Upper lobe of left lung (tissue), 6 donors: ENCODE data around the gene ACTR3C. TPM values are rescaled to one million over a fixed set of nuclear protein-coding genes. Genes with fewer than 3 reads are reported as not detected.
A peak's percentile ranks its signal among the peaks of the same experiment; 100 is the strongest.

Experiments used
- ATAC-seq, 2 donors: fragments of 200-7000 bp; cut with Tn5 transposase; one replicate each; pipeline ENCODE4 v1.9.1; 2022; ENCODE audit warnings: mild to moderate bottlenecking in 2 of 2, moderate library complexity in 2 of 2; ENCODE audit not compliant: low FRiP score in 2 of 2
- DNase-seq, 2 donors: peaks; one replicate each; pipeline ENCODE4 v3.0.0-alpha.2; 2019 to 2020
- H3K27ac ChIP-seq, 4 donors: fragments of 200-600 bp; sonication (generic); one replicate each; pipeline ENCODE4 v1.5.1; 2016 to 2019
- H3K27me3 ChIP-seq, 4 donors: fragments of 200-600 bp; sonication (generic); one replicate each; pipeline ENCODE4 v1.5.1; 2017 to 2019
- H3K36me3 ChIP-seq, 4 donors: fragments of 200-600 bp; sonication (generic); one replicate each; pipeline ENCODE4 v1.5.1; 2016 to 2019
- H3K4me1 ChIP-seq, 4 donors: fragments of 200-600 bp; sonication (generic); one replicate each; pipeline ENCODE4 v1.5.1; 2018 to 2019
- H3K4me3 ChIP-seq, 4 donors: fragments of 200-600 bp; sonication (generic); one replicate each; pipeline ENCODE4 v1.5.1; 2017 to 2019; ENCODE audit warnings: mild to moderate bottlenecking in 2 of 4, moderate library complexity in 1 of 4
- H3K9me3 ChIP-seq, 4 donors: fragments of 200-600 bp; sonication (generic); one replicate each; pipeline ENCODE4 v1.5.1; 2018 to 2019
- CTCF ChIP-seq, 6 experiments: fragments of 450-650 bp in 4 of 6; fragments of 200-600 bp in 2 of 6; sonication (generic) in 2 of 6; IDR thresholded peaks; one replicate each; pipeline ENCODE4 v1.5.1; 2016 to 2019; ENCODE audit warnings: antibody characterized with exemption in 6 of 6
- EP300 ChIP-seq, 4 donors: sonication (generic); formaldehyde crosslinking; IDR thresholded peaks; one replicate each; pipeline ENCODE4 v1.5.1; 2017; ENCODE audit warnings: antibody characterized with exemption in 4 of 4, control low read depth in 2 of 4
- POLR2A ChIP-seq, 4 donors: fragments of 450-650 bp; IDR thresholded peaks; one replicate each; pipeline ENCODE4 v1.5.1; 2016 to 2017; ENCODE audit warnings: antibody characterized with exemption in 4 of 4, mild to moderate bottlenecking in 2 of 4
- POLR2AphosphoS5 ChIP-seq, 2 donors: sonication (generic); formaldehyde crosslinking; IDR thresholded peaks; one replicate each; pipeline ENCODE4 v1.5.1; 2017; ENCODE audit warnings: antibody characterized with exemption in 2 of 2
- WGBS, 2 donors: methylation state at CpG; one replicate each; pipeline ENCODE4 v1.1.5; 2017 to 2018; 5-methylcytosine and 5-hydroxymethylcytosine counted together
- total RNA-seq, 6 donors: library from RNA; depleted of rRNA in 4 of 6; stranded (reverse); fragments of >200 nt in 4 of 6; gene quantifications; one replicate each; pipeline versions ENCODE4 v1.1.0 to v1.2.1, GENCODE V29; 2016 to 2021
- donor health status: DM: no; HTN: no; CAD: no; lungs with moderate emphysema.
- donor health status: DM: no; HTN: yes; CAD: no; lungs with severe emphysema.

ACTR3C gene
- total RNA-seq, 6 donors from 2014 or later: 12.1 to 123 (median 24.1) TPM

GRCh38 chr7:150338166-150338829, 15.0 kb upstream of the ACTR3C start:
- peaks cover 12 to 35% (median 27%) of the 10 kb centered on the region in 4 donors for H3K4me1 ChIP-seq
- H3K27ac ChIP-seq: no peak overlapping the region
- ATAC-seq: no peak
- H3K36me3 ChIP-seq: peaks cover 0 to 7% (median 0%) of the 10 kb centered on the region in 4 donors
- no peak for DNase-seq
- H3K9me3 ChIP-seq: no peaks in the 10 kb centered on the region
- H3K4me3 ChIP-seq: no peak overlapping the region
- TF ChIP-seq POLR2A (IDR thresholded peaks at IDR 0.05) (no peak), CTCF (IDR thresholded peaks at IDR 0.05) (no peak), EP300 (IDR thresholded peaks at IDR 0.05) (no peak), POLR2AphosphoS5 (IDR thresholded peaks at IDR 0.05) (no peak)
- peaks cover 0 to 15% (median 6%) of the 10 kb centered on the region in 4 donors for H3K27me3 ChIP-seq
- WGBS, 2 donors: 63 to 78% methylated on average over 2 to 10 of the region's 11 CpGs

- whole genome bisulfite sequencing, 2 donors: 75 to 83% methylated on average over 6 of the region's 6 CpGs
- H3K27ac ChIP-seq: no peak overlapping the region
- H3K9me3 ChIP-seq: no peaks in the 10 kb centered on the region
- no peak for TF ChIP-seq EP300 (IDR thresholded peaks at IDR 0.05)
- TF ChIP-seq POLR2A (IDR thresholded peaks at IDR 0.05): no peak
- no peak for TF ChIP-seq CTCF (IDR thresholded peaks at IDR 0.05)
- TF ChIP-seq POLR2AphosphoS5 (IDR thresholded peaks at IDR 0.05): no peak
- peaks cover 0 to 7% (median 0%) of the 10 kb centered on the region in 4 donors for H3K36me3 ChIP-seq
- H3K4me1 ChIP-seq: peaks cover 12 to 35% (median 27%) of the 10 kb centered on the region in 4 donors
- H3K27me3 ChIP-seq: peaks cover 0 to 15% (median 6%) of the 10 kb centered on the region in 4 donors
- DNase-seq (no peak), ATAC-seq (no peak)
- H3K4me3 ChIP-seq: no peak overlapping the region
Observed at GRCh38 chr7:150337659-150338081, 14.3 kb upstream of the ACTR3C start.

- H3K36me3 ChIP-seq: peaks cover 0 to 7% (median 0%) of the 10 kb centered on the region in 4 donors
- H3K4me3 ChIP-seq: no peak overlapping the region
- H3K4me1 ChIP-seq: peaks cover 12 to 35% (median 27%) of the 10 kb centered on the region in 4 donors
- no peak for DNase-seq
- H3K27me3 ChIP-seq: peaks cover 0 to 15% (median 6%) of the 10 kb centered on the region in 4 donors
- TF ChIP-seq POLR2A (IDR thresholded peaks at IDR 0.05) (no peak), POLR2AphosphoS5 (IDR thresholded peaks at IDR 0.05) (no peak), EP300 (IDR thresholded peaks at IDR 0.05) (no peak), CTCF (IDR thresholded peaks at IDR 0.05) (no peak)
- H3K9me3 ChIP-seq: no peaks in the 10 kb centered on the region
- H3K27ac ChIP-seq: peak overlapping the region in 1 of 4 donors; percentile 35
- no peak for ATAC-seq
- WGBS, 2 donors: 80 to 89% methylated on average over 3 to 18 of the region's 18 CpGs
Observed at GRCh38 chr7:150337179-150337578, 13.8 kb upstream of the ACTR3C start.

- H3K27me3 ChIP-seq: peaks cover 0 to 15% (median 6%) of the 10 kb centered on the region in 4 donors
- H3K27ac ChIP-seq: peak overlapping the region in 2 of 4 donors; percentile 35 to 46
- H3K4me3 ChIP-seq: no peak overlapping the region
- ATAC-seq (no peak), DNase-seq (peak in 1 of 2 donors; percentile 76)
- no peak for TF ChIP-seq POLR2A (IDR thresholded peaks at IDR 0.05)
- WGBS, 2 donors: 100% methylated on average over 1 to 2 of the region's 14 CpGs
- H3K4me1 ChIP-seq: peaks cover 12 to 33% (median 26%) of the 10 kb centered on the region in 4 donors
- H3K36me3 ChIP-seq: peaks cover 0 to 7% (median 0%) of the 10 kb centered on the region in 4 donors
- no peaks in the 10 kb centered on the region for H3K9me3 ChIP-seq
Observed at GRCh38 chr7:150336746-150337145, 13.4 kb upstream of the ACTR3C start.

GRCh38 chr7:150335774-150336112, 12.4 kb upstream of the ACTR3C start:
- 75 to 82% methylated on average over 6 of the region's 6 CpGs for WGBS, 2 donors
- Histone ChIP-seq H3K4me1 (peaks cover 6 to 23% (median 18%) of the 10 kb centered on the region in 4 donors), H3K9me3 (no peaks in the 10 kb centered on the region), H3K27ac (peak overlapping the region in 3 of 4 donors; percentile 23 to 61 (median 46)), H3K36me3 (peaks cover 0 to 7% (median 0%) of the 10 kb centered on the region in 4 donors), H3K27me3 (peaks cover 0 to 8% (median 4%) of the 10 kb centered on the region in 4 donors), H3K4me3 (no peak overlapping the region)
- ATAC-seq (no peak), DNase-seq (no peak)
- TF ChIP-seq EP300 (IDR thresholded peaks at IDR 0.05) (no peak), CTCF (IDR thresholded peaks at IDR 0.05) (no peak), POLR2AphosphoS5 (IDR thresholded peaks at IDR 0.05) (no peak), POLR2A (IDR thresholded peaks at IDR 0.05) (no peak)
